ENCODE measurements around the gene MIOS. TPM values are rescaled to one million over a fixed set of nuclear protein-coding genes. Genes with fewer than 3 reads are reported as not detected.

Gene MIOS
- polyA plus RNA-seq, 3 donors: 18.3 to 32.6 (median 20.2) TPM

DNA sequence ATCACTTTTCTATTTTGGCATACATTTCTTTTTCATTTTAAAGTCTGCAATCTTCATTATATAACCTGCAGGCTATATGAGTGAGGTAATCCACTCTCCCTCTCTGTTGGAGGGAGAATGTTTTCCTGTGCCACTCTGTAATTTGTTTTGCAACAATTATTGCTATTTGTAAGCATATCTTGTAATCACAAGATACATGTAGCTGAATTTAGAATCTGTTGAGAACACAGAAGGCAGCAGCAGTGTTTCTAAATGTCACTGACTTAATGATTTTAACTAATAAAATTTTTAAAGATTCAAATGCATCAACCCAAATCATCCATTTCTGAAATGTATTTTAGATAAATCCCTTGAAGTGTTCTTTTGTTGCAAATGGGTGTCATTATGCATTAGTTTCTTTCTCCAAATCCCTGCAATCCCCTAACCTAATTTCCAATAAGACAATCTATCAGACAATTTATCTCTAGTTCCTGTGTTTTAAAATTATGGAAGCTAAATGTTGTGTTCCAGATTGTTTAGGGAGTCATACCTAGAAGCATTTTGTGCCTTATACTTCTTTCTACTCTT lies 54.0 kb downstream of the MIOS start:
- TF ChIP-seq, protein P1, sequence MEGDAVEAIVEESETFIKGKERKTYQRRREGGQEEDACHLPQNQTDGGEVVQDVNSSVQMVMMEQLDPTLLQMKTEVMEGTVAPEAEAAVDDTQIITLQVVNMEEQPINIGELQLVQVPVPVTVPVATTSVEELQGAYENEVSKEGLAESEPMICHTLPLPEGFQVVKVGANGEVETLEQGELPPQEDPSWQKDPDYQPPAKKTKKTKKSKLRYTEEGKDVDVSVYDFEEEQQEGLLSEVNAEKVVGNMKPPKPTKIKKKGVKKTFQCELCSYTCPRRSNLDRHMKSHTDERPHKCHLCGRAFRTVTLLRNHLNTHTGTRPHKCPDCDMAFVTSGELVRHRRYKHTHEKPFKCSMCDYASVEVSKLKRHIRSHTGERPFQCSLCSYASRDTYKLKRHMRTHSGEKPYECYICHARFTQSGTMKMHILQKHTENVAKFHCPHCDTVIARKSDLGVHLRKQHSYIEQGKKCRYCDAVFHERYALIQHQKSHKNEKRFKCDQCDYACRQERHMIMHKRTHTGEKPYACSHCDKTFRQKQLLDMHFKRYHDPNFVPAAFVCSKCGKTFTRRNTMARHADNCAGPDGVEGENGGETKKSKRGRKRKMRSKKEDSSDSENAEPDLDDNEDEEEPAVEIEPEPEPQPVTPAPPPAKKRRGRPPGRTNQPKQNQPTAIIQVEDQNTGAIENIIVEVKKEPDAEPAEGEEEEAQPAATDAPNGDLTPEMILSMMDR (IDR thresholded peaks at IDR 0.05): no peak
- DNase-seq: no peak
- H3K9me3 Mint-ChIP-seq: peaks cover under 1 to 4% (median 1%) of the 10 kb centered on the region in 7 donors

DNA sequence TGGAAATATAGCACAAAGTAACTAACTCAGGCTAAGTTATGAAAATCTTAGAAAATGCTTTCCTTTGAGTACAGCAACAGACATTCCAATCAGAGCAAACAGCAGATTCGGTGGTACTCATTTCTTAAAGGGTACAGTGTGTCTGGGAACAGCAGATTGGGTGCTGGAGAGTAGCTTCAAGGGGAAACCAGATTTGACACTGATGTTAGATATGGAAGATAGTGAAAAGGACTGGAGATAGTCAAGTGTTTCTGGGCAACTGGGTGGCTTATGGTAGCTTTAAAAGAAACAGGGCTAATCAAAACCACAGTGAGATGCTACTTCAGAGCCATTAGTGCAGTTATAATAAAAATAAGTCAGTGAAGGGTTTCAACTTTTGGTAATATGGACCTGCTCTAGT lies 61.8 kb downstream of the MIOS start:
- H4K20me1 ChIP-seq (ENCODE audit: insufficient read depth, low read length): no peaks in the 10 kb centered on the region
- Mint-ChIP-seq H3K36me3 (peaks cover 0 to 2% of the 10 kb centered on the region in 2 donors), H3K4me3 (no peak overlapping the region), H3K9me3 (peaks cover 13 to 28% (median 20%) of the 10 kb centered on the region in 7 donors), H3K27ac (no peak overlapping the region), H3K27me3 (ENCODE audit: low read depth in 3 of 3) (peaks cover 0 to 2% (median 0%) of the 10 kb centered on the region in 3 donors), H3K4me1 (no peaks in the 10 kb centered on the region)
- no peaks in the 10 kb centered on the region for H3K27me3 ChIP-seq (ENCODE audit: control insufficient read depth in 2 of 2, insufficient read depth in 2 of 2, low read length in 2 of 2)
- H2AFZ ChIP-seq (ENCODE audit: insufficient read depth, low read depth, low read length, poor library complexity, severe bottlenecking): no peak overlapping the region
- H3K36me3 ChIP-seq (replicated peaks in 1 of 2; ENCODE audit: control insufficient read depth in 1 of 2, insufficient read depth in 2 of 2, low read length in 2 of 2): no peaks in the 10 kb centered on the region
- H3K4me3 ChIP-seq (replicated peaks in 1 of 3; ENCODE audit: low read depth in 2 of 3, low read length in 3 of 3): no peak overlapping the region
- DNase-seq: no peak
- H3K4me2 ChIP-seq (replicated peaks; ENCODE audit: extremely low read depth, low read length, poor library complexity, severe bottlenecking): no peak overlapping the region
- no peak overlapping the region for H3K27ac ChIP-seq (ENCODE audit: low read depth in 1 of 2, low read length in 2 of 2)
- H3K4me1 ChIP-seq (ENCODE audit: control insufficient read depth in 1 of 2, insufficient read depth in 2 of 2, low read length in 2 of 2): no peaks in the 10 kb centered on the region
- intact Hi-C loops (cut with micrococcal nuclease): no loop called here
- no peaks in the 10 kb centered on the region for H3K79me2 ChIP-seq (ENCODE audit: insufficient read depth, low read length)
- H3K9me3 ChIP-seq (replicated peaks in 1 of 2; ENCODE audit: control insufficient read depth in 1 of 2, insufficient read depth in 1 of 2, low read length in 2 of 2): peaks cover 14 to 16% of the 10 kb centered on the region in 2 donors
- 100% methylated on average over 1 of the region's 1 CpG for WGBS (ENCODE audit: insufficient coverage)
- TF ChIP-seq, protein P1 (IDR thresholded peaks at IDR 0.05): no peak
- no peak overlapping the region for H3K9ac ChIP-seq (ENCODE audit: insufficient read depth, low read length, poor library complexity, severe bottlenecking)

More for the DNA sequence above, 54.0 kb downstream of the MIOS start:
- Histone ChIP-seq H3K9ac (ENCODE audit: insufficient read depth, low read length, poor library complexity, severe bottlenecking) (no peak overlapping the region), H3K27me3 (ENCODE audit: control insufficient read depth in 2 of 2, insufficient read depth in 2 of 2, low read length in 2 of 2) (no peaks in the 10 kb centered on the region), H3K9me3 (replicated peaks in 1 of 2; ENCODE audit: control insufficient read depth in 1 of 2, insufficient read depth in 1 of 2, low read length in 2 of 2) (peaks cover 0 to 5% of the 10 kb centered on the region in 2 donors), H3K79me2 (ENCODE audit: insufficient read depth, low read length) (no peaks in the 10 kb centered on the region), H3K4me1 (ENCODE audit: control insufficient read depth in 1 of 2, insufficient read depth in 2 of 2, low read length in 2 of 2) (no peaks in the 10 kb centered on the region), H3K4me2 (replicated peaks; ENCODE audit: extremely low read depth, low read length, poor library complexity, severe bottlenecking) (no peak overlapping the region), H3K36me3 (replicated peaks in 1 of 2; ENCODE audit: control insufficient read depth in 1 of 2, insufficient read depth in 2 of 2, low read length in 2 of 2) (no peaks in the 10 kb centered on the region), H3K27ac (ENCODE audit: low read depth in 1 of 2, low read length in 2 of 2) (no peak overlapping the region), H3K4me3 (replicated peaks in 1 of 3; ENCODE audit: low read depth in 2 of 3, low read length in 3 of 3) (no peak overlapping the region), H2AFZ (ENCODE audit: insufficient read depth, low read depth, low read length, poor library complexity, severe bottlenecking) (no peak overlapping the region), H4K20me1 (ENCODE audit: insufficient read depth, low read length) (no peaks in the 10 kb centered on the region)
- no peaks in the 10 kb centered on the region for H3K36me3 Mint-ChIP-seq
- H3K27me3 Mint-ChIP-seq (ENCODE audit: low read depth in 3 of 3): peaks cover 0 to 5% (median 2%) of the 10 kb centered on the region in 3 donors
- intact Hi-C loops (cut with micrococcal nuclease): no loop called here
- no peak overlapping the region for H3K4me3 Mint-ChIP-seq
- no peak overlapping the region for H3K27ac Mint-ChIP-seq
- H3K4me1 Mint-ChIP-seq: peaks cover 7% of the 10 kb centered on the region
